ENCODE measurements around the gene BMAL2. TPM values are rescaled to one million over a fixed set of nuclear protein-coding genes. Genes with fewer than 3 reads are reported as not detected.

BMAL2 gene
- total RNA-seq, 1 experiment from 2014 or later = 21.5 TPM

GRCh38 chr12:27316947-27317346 lies 15.7 kb upstream of the BMAL2 start:
- ChIA-PET CTCF (interaction anchor here (1.5 to 2.8 kb wide), 2 partner anchors 11 to 301 kb away, joined by 3 to 9 read pairs; no protein-coding TSS in a partner anchor), RAD21 (ENCODE audit: low non-redundant PET in 1 of 2, low total read pairs in 2 of 2, uncharacterized antibody in 2 of 2, unreplicated experiment in 2 of 2) (no interaction called here), POLR2A (no interaction called here)
- no peak overlapping the region for H3K4me2 ChIP-seq (ENCODE audit: low read length)
- H3K9ac ChIP-seq (ENCODE audit: low read length) = no peak overlapping the region
- H3K27me3 ChIP-seq (ENCODE audit: insufficient read depth, low read length) = no peaks in the 10 kb centered on the region
- H4K20me1 ChIP-seq (ENCODE audit: insufficient read depth) = no peaks in the 10 kb centered on the region
- TF ChIP-seq RAD21 (IDR thresholded peaks at IDR 0.05; ENCODE audit: low read depth) (no peak), EZH2 (IDR thresholded peaks at IDR 0.05) (no peak), POLR2AphosphoS5 (IDR thresholded peaks at IDR 0.05; ENCODE audit: low read depth, low read length) (no peak), ZBTB33 (IDR thresholded peaks at IDR 0.05; ENCODE audit: extremely low read depth, insufficient replicate concordance, low read length) (no peak), SRF (IDR thresholded peaks at IDR 0.05; ENCODE audit: low read depth) (no peak), ATF3 (IDR thresholded peaks at IDR 0.05) (no peak), JUND (IDR thresholded peaks at IDR 0.05) (no peak), CTCF (IDR thresholded peaks at IDR 0.05 in 2 of 3, conservative IDR thresholded peaks at IDR 0.05 in 1 of 3; ENCODE audit: borderline replicate concordance in 1 of 3, insufficient read depth in 1 of 3, low read depth in 2 of 3, low read length in 2 of 3) (no peak), ELF1 (IDR thresholded peaks at IDR 0.05; ENCODE audit: borderline replicate concordance, low read depth) (no peak), SIN3A (IDR thresholded peaks at IDR 0.05; ENCODE audit: low read depth) (no peak), POLR2A (IDR thresholded peaks at IDR 0.05; ENCODE audit: borderline replicate concordance, extremely low read depth, insufficient read depth, insufficient read length) (no peak), FOSL1 (IDR thresholded peaks at IDR 0.05; ENCODE audit: low read depth) (no peak), CBX3 (IDR thresholded peaks at IDR 0.05; ENCODE audit: low read depth) (no peak), EZH2phosphoT487 (IDR thresholded peaks at IDR 0.05; ENCODE audit: borderline replicate concordance) (no peak), ZNF274 (IDR thresholded peaks at IDR 0.05; ENCODE audit: low read depth, low read length) (no peak), EGR1 (IDR thresholded peaks at IDR 0.05; ENCODE audit: low read depth) (no peak), REST (IDR thresholded peaks at IDR 0.05; ENCODE audit: low read depth) (no peak)
- no peaks in the 10 kb centered on the region for H3K4me1 ChIP-seq (ENCODE audit: control insufficient read depth in 1 of 2, insufficient read depth in 2 of 2, low read length in 2 of 2)
- peaks cover 0 to 5% of the 10 kb centered on the region in 2 experiments; a peak in 1 of 4 replicates for H3K36me3 ChIP-seq (ENCODE audit: control insufficient read depth in 1 of 2, insufficient read depth in 2 of 2, low read length in 2 of 2)
- no TSS peak for BruUV-seq (replicated peaks)
- H3K9me3 ChIP-seq (ENCODE audit: control insufficient read depth in 1 of 2, insufficient read depth in 1 of 2, low read depth in 1 of 2, low read length in 2 of 2) = no peaks in the 10 kb centered on the region
- ATAC-seq (no peak), DNase-seq (ENCODE audit: low read depth, low spot score) (no peak)
- H3K79me2 ChIP-seq (ENCODE audit: insufficient read depth, low read length) = no peaks in the 10 kb centered on the region
- no peak overlapping the region for H2AFZ ChIP-seq (ENCODE audit: low read depth, low read length, poor library complexity, severe bottlenecking)
- intact Hi-C loops (cut with micrococcal nuclease) = no loop called here
- H3K9me2 ChIP-seq (ENCODE audit: insufficient read depth) = no peaks in the 10 kb centered on the region
- no peak overlapping the region for H3K4me3 ChIP-seq (replicated peaks in 1 of 2; ENCODE audit: low read depth in 1 of 2, low read length in 2 of 2)
- H3K27ac ChIP-seq (ENCODE audit: low read depth, low read length) = no peak overlapping the region

Measured in HCT116 (cell line).